NCI-H187 treated with DMSO at 0.1 percent for 48 hours (cell line): ENCODE data around the gene ANKMY2.
A peak's percentile ranks its signal among the peaks of the same experiment; 100 is the strongest.

Source experiments
- DNase-seq: peaks from one replicate; lab custom pipeline; 2025; lab: John Stamatoyannopoulos, UW

Gene ANKMY2

DNA sequence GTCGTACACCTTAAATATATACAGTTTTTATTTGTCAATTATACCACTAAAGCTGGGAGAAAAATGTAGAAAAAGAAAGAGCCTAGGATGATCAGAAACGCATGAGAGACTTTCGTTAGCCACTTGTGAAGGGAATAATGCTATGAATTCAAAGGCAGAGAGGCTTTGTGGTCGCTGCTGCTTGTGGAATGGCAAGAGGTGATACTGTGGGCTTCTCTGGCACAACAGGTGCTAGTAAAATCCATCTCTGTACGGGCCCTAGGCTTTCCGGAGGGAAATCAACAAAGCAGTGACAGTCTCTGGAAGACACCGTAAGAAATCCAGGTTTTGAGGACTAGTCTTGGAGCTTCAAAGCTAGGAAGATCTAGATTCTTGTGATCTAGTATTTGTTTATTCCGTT is 66.3 kb downstream of the ANKMY2 start:
- DNase-seq: peak; percentile 34

DNA sequence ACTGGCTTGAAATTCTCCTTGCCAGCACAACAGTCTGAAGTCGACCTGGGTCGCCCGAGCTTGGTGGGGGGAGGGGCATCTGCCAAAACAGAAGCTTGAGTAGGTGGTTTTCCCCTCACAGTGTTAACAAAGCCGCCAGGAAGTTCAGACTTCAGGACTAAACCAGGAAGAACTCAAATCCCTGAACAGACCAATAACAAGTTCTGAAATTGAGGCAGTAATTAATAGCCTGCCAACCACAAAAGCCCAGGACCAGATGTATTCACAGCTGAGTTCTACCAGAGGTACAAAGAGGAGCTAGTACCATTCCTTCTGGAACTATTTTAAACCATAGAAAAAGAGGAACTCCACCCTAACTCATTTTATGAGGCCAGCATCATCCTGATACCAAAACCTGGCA is 73.6 kb downstream of the ANKMY2 start:
- DNase-seq: no peak

GRCh38 chr7:16564909-16565426 is 80.6 kb downstream of the ANKMY2 start:
- DNase-seq: peak; percentile 34

DNA sequence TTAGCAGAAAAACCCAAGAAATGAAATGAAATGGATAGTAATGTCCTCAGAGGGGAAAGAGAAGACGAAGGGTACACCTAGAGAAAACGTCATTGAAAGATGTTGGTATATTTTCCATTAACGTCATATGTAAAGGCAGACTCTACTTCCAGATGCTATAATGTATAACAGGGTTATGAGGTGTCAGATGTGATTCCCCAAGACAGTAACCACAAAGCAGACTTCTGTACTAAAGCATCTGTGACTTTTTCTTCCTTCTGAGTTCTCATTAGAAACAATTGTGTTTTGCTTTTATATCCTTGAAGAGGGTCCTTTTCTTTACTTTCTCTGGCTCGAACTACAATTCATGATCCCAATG is 81.6 kb downstream of the ANKMY2 start:
- DNase-seq: no peak

DNA sequence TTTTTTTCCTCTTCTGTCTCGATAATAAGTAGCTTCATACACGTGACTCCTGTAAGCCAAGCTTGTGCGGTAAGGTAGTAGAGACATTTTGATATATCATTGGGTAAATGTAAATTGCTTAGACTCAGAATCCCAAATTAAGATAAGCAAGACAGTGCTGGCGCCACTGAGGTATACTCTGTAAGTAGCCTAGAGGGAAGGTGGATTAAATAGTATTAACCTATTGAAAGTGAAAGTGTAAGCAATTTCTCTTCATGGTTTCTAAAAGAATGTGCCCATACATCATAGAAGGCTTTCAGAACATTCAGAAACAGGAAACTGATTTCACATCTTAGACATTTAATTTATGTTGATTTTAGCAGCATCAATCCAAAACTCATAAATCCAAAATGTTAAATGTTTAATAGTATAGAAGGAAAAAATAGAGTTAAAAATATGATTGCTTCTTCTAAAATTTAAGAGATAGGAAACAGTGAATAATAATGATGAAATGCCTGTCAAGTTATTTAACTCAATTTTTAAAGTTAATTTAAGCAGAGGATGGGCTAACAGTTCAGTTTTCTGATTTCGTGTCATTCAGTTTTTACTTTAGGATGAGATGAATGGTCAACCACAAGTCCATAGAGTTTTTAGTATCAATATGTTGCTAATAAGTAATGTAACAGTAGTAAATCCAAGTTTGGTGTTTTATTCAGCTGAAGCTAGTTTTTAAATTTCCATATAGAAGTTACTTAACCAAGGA is 82.1 kb downstream of the ANKMY2 start:
- no peak for DNase-seq

DNA sequence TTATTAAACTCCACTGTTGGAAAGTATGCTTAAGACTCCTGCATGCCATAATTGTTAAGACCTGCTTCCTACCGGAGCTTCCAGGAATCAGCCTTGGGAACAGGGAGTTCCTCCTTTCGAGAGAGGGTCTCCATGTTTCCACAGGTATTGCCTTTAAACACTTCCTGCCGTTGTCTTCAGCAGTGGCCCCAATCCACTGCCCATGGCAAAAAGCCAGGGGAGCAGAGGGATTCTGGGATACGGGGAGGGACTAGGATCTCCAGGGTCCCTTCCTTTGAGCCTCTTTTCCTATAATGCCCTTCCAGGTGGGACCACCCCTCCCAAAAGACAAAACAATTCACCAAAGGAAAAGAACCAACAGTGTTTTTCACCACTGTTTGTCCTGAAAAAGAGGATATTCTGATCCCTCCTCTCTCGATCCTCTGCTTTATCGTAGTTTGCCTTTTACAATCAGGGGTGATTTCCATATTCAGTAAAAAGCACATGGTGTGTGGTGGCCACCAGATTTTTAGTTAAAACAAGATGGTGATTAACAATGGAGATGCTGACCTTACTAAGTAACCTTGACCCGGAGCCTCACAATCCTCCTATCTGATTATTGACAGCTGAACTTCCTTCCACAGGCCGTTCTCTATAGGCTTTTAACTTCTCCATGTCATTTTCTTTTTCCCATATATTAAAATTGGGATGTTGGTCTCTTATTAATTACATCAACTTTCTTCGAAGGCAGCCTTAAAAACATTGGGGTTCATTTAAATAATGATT is 82.9 kb downstream of the ANKMY2 start:
- no peak for DNase-seq

DNA sequence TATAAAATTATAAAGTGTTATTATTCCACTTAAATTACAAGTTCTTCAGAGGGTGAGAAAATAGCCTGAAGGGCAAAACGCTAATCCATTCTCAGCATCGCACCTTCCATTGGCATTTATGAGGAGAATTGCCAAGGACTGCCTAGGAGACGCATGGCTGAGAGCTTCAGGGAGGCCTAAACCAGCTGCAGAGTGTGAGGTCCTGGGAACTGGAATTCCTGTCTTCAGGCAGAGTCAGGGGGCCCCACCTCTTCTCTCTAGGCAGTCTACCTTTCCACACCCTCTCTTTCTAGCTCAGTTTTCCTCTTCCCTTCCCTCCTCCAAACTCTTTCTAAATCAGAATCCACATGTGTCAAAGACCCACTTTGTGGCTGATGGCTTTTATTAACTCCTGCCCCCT is 83.6 kb downstream of the ANKMY2 start:
- no peak for DNase-seq

DNA sequence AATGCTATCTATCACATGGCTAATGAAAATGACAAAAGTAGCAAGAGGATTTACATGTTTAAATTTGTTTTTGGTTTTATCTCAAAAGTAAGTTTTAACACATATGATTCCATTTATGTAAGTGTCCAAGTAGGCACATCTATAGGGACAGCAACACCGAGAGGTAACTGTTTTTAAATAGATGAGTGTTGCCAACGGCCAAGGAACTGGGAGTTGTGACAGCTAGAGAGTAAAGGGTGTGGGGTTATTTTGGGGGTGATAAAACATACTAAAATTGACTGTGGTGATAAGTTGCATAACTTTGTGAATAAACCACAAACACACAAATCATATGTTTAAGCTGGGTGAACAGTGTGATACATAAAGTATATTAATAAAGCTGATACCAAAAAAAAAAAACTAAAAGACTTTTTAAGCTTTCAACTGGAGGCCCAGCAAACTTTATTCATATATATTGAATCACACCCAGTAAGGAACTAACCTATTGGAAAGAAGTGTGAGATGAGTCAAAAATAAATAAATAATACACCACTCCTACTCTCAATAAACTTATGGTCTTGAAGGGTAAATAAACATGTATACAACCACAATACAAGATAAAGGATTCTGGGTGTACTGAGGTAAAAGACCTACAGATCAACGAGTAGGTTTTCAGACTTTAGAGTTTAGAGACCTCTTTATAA is 85.9 kb downstream of the ANKMY2 start:
- DNase-seq: no peak

DNA sequence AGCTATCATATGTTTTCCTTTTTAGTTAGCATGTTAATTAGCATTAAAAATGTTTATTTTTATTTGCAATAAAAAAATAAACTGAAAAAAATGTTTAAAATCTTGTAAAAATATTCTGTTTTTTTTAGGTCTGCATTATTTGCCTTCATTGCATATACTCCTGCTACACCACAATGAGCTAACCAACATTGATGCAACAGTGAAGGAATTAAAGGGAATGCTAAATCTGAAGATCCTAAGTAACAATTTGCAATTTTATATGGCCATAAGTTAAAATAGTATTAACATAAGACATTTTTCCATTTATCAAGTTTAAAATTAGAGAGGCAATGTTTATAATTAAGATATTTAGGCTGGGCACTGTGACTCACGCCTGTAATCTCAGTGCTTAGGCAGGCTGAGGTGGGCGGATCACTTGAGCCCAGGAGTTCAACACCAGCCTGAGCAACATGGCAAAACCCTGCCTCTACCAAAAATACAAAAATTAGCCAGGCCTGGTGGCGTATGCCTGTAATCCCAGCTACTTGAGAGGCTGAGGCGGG is 86.7 kb downstream of the ANKMY2 start:
- DNase-seq: no peak

DNA sequence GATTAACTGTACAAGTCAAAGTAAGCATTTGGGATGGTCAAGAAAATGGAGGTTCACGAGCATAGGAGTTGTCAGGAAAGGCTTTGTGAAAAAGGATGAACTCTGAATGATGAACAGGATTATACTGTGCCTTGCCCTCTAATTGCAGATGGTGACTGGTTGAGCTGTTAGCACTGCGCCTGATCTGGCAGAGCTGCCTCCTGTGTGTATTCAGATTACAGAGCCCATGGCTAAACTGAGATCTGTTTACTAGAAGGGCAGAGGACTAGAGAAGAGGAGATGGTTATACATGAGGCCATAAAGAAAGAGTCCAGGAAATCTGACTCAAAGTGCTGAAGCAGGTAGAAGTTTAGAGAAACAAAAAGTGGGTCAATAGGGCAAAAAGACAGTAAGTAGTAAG is 89.2 kb downstream of the ANKMY2 start:
- no peak for DNase-seq

- DNase-seq: no peak
These were observed 90.9 kb downstream of the ANKMY2 start for GRCh38 chr7:16554518-16555236.

DNA sequence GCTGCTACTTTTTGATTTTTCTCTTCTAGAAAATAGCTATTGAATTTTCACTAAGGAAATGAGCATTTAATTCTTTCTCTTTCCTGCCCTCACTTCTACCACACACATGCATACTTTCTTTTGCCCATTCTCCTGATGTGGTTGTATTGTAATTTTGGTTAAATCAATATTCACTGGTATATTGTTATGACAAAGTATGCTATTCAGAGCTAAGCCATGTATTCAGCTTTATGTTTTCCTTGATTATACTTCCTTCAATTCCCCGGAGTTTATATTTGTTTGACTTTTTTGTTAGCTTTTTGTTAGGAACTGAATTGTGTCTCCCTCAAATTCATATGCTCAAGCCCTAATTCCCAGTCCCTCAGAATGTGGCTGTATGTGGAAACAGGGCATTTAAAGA is 94.9 kb downstream of the ANKMY2 start:
- DNase-seq: no peak
